ENCODE data around the gene TTPAL.
A peak's percentile ranks its signal among the peaks of the same experiment; 100 is the strongest.

Gene TTPAL, protein sequence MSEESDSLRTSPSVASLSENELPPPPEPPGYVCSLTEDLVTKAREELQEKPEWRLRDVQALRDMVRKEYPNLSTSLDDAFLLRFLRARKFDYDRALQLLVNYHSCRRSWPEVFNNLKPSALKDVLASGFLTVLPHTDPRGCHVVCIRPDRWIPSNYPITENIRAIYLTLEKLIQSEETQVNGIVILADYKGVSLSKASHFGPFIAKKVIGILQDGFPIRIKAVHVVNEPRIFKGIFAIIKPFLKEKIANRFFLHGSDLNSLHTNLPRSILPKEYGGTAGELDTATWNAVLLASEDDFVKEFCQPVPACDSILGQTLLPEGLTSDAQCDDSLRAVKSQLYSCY

DNA sequence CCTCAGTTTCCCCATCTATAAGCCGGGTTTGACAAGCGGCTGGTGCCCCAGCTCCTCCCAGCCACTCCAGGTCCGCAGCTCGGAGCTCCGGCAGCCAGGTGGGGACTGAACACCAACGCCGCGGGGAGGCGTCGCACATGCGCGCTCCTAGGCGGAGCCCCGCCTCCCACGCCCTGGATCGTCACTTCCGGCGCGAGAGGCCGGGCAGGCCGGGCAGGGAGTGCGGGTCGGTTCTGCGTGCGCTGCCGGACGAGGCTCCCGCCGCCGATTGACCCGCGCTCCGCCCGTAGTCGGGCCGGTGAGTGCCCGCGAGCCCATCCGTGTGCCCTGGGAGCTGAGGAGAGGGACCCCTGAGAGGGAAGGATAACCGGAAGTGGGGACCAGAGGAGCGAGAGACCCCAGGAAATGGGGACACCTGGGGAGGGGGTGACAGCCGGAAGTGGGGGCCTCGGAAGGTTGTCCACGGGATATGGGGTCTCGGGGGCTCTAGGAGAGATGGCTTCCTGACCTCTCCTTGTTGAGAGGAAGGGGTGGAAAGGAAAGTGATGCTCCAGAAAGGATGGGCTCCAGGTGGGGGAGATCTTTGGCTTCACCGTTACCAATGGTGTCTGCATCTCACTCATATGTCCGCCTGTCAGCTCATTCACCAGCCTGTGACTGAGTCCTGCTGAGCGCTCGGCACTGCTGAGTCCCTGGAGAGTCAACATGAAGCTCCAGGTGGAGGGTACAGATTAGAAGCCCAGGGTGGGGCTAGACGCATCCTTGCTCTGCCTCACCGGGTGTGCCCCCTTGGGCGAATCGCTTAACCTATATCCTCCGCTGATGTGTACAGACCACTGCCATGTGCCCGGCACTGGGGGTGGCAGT is at the start of gene TTPAL:
Gene TTPAL (plus strand): TSS at position 181 of the 867 bp plus-strand sequence. CDS start 4,126 bp downstream, outside the sequence.
- FAIRE-seq: no peak

DNA sequence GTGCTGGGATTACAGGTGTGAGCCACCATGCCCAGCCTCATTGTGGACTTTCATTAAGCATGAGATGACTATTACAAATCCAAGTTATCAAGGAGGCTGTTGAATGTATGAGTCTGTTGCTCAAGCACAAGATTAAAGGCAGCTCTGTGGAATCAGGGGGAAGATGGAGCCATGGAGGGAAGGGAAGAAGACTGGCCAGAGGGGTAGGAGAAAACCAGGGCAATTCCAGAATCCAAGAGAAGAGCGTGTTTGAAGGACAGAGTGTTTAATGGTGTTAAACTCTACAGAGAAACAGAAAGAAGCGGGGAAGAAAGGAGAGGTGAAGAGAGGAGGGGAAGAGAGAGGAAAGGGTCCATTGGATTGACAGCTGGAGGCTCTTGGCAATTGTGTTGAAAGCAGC is 49.8 kb upstream of the TTPAL start:
- no peak for FAIRE-seq

DNA sequence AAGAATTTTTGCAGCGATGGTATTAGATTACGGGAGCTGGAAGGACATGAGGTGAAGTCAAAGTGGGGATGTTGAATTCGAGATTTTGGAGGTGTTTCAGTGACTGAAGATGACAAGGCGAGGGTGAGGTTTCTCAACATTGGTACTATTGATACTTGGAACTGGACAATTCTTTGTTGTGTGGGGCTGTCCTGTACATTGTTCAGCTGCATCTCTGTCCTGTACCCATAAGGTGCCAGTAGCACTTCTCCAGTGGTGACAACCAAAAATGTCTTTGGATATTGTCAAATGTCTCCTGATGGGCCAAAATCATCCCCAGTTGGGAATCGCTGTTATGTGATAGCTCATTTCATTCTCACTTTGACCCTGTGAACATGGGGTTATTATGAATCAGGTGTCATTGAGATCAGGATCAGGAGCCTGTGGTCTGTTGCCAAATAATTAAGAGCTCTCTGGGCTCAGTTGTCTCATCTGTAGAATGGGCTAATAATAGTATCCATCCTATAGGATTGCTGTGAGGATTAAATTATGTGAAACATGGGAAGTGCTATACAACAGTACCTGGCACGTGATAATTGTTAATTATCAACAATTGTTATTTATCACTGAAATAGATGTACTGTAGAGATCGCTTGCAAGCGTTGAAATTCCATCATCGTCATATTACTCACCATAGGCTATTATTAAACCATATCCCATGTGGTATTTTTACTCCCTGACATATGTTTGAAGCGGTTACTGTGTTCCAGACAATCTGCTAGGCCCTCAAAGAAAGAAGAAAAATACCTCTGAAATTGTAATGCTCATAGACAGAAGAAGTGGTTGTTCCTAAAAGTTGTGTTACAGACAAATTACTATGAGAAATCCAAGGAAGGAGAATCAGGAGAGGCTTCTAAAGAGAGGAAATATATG is 48.5 kb upstream of the TTPAL start:
- FAIRE-seq: no peak

DNA sequence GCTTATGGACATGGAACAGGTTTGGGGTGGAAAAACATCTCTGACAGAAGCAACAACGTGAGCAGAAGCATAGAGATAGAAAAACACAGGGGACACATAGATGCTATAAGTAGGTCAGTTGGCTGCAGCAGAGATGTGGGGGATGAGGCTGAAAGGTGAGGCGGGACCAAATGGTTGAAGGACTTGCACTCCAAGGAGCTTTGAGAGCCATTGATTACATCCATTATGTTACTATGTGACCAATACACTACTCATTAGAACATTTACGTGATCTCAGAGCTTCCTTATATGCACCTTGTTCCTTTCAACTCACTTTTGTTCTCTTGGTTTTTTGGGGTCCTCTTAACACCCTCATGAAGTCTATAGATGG is 47.9 kb upstream of the TTPAL start:
- no peak for FAIRE-seq

DNA sequence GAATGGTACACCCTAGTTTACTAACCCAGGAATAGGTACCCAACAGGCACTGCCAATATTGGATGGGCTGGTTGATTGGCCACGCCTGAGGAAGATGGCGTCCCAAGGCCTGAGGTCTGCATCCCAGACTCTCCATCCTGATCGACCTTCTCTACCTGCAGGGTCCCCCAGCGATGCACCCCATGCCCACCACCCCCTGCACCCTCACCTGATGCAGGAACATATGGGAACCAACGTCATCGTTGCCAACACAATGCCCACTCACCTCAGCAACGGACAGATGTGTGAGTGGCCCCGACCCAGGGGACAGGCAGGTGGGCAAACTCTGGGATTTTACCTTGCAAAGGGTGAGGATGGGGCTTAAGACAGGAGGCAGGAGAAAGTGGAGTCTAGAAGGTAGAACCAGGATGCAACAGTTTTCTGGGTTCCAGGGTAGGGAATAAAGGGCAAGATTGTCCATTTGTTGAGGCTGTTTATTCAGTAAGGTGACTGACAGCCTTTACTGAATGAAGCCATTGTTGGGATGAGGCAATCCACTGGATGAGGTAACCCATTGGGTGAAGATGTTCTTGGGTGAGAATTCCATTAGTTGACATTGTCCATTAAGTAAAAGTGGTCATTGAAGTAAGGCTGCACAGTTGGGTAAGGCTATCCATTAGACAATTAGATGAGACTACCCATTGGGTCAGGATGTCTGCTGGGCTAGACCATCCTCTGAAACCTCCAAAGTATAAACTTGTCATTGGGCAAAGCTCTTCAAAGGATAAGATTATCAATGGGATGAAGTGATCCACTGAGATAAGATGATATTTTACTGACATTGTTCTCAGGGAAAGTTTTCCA is 47.3 kb upstream of the TTPAL start:
- no peak for FAIRE-seq

DNA sequence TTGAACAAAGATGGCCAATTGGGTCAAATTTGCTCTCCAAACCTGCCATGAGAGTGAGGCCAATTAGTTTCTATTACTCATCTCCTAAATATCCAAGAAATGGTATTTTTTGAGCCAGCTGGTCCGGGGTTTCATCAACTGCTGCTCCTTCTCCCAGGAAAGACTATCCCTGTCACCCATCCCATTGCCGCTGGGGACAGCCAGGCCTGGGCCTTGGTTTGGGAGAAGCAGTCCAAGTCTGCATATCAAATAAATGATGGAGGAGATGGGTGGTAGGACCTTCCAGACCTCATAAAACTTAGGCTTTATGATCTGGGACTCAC is 46.7 kb upstream of the TTPAL start:
- no peak for FAIRE-seq

DNA sequence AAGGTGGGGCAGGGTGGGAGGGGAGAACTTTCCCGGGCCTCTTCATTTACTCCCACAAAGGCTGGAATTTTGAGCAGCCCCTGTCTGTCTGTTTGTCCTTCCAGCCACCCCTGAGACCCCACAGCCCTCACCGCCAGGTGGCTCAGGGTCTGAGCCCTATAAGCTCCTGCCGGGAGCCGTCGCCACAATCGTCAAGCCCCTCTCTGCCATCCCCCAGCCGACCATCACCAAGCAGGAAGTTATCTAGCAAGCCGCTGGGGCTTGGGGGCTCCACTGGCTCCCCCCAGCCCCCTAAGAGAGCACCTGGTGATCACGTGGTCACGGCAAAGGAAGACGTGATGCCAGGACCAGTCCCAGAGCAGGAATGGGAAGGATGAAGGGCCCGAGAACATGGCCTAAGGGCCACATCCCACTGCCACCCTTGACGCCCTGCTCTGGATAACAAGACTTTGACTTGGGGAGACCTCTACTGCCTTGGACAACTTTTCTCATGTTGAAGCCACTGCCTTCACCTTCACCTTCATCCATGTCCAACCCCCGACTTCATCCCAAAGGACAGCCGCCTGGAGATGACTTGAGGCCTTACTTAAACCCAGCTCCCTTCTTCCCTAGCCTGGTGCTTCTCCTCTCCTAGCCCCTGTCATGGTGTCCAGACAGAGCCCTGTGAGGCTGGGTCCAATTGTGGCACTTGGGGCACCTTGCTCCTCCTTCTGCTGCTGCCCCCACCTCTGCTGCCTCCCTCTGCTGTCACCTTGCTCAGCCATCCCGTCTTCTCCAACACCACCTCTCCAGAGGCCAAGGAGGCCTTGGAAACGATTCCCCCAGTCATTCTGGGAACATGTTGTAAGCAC is 46.0 kb upstream of the TTPAL start:
- FAIRE-seq: no peak

DNA sequence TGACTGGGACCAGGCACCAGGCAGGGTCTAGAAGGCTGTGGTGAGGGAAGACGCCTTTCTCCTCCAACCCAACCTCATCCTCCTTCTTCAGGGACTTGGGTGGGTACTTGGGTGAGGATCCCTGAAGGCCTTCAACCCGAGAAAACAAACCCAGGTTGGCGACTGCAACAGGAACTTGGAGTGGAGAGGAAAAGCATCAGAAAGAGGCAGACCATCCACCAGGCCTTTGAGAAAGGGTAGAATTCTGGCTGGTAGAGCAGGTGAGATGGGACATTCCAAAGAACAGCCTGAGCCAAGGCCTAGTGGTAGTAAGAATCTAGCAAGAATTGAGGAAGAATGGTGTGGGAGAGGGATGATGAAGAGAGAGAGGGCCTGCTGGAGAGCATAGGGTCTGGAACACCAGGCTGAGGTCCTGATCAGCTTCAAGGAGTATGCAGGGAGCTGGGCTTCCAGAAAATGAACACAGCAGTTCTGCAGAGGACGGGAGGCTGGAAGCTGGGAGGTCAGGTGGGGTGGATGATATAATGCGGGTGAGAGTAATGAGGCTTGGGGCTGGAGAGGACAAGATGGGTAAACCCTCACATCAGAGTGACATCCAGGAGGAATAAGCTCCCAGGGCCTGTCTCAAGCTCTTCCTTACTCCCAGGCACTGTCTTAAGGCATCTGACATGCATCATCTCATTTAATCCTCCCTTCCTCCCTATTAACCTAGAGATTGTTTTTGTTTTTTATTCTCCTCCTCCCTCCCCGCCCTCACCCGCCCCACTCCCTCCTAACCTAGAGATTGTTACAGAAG is 45.2 kb upstream of the TTPAL start:
- FAIRE-seq: no peak

DNA sequence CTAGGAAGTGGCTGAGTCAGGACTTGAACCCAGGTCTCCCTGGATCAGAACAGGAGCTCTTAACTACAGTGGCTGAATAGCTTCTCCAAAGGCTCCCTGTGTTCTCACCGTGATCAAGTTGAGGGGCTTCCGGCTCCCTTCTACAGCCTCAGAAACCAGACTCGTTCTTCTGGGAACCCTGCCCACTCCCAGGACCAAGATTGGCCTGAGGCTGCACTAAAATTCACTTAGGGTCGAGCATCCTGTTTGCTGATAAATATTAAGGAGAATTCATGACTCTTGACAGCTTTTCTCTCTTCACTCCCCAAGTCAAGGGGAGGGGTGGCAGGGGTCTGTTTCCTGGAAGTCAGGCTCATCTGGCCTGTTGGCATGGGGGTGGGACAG is 44.6 kb upstream of the TTPAL start:
- no peak for FAIRE-seq

DNA sequence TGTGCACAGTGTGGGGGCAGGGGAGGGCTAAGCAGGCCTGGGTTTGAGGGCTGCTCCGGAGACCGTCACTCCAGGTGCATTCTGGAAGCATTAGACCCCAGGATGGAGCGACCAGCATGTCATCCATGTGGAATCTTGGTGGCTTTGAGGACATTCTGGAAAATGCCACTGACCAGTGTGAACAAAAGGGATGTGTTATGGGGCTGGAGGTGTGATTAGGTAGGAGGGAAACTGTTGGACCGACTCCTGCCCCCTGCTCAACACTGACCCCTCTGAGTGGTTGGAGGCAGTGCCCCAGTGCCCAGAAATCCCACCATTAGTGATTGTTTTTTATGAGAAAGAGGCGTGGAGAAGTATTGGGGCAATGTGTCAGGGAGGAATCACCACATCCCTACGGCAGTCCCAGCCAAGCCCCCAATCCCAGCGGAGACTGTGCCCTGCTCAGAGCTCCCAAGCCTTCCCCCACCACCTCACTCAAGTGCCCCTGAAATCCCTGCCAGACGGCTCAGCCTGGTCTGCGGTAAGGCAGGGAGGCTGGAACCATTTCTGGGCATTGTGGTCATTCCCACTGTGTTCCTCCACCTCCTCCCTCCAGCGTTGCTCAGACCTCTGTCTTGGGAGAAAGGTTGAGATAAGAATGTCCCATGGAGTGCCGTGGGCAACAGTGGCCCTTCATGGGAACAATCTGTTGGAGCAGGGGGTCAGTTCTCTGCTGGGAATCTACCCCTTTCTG is 44.0 kb upstream of the TTPAL start:
- no peak for FAIRE-seq

DNA sequence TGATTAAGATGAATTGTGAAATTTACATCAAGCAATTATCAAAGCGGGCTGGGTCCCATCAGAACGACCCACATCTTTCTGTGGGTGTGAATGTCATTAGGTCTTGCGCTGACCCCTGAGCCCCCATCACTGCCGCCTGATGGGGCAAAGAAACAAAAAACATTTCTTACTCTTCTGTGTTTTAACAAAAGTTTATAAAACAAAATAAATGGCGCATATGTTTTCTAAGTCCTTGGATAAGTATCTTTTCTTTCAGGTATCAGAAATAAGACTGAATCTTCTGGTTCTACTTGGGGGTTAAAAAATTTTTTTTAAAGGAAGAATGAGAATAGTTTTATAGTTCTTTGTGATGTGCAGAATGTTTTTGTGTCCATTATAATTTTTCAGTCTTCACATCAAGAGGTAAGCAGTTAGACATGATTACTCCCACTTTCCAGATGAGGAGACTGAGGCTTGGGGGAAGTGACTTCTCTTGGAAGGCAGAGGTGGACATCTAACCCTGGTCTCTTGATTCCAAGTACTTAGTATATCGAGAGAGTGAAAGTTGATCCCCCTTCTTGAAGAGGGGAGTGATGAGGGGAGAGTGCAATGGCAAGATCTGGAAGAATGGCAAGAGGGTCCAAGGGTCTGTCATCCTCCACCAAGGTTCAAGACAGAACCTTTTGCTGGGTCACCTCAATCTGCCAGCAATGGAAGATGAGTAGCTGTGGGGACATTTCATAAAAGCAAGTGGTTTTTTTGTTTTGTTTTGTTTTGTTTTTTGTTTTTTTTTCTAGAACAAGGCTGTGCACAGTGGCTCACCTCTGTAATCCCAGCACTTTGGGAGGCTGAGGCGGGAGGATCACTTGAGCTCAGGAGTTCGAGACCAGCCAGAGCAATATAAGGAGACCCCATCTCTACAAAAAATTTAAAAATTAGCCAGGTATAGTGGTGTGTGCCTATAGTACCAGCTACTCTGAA is 42.8 kb upstream of the TTPAL start:
- no peak for FAIRE-seq

DNA sequence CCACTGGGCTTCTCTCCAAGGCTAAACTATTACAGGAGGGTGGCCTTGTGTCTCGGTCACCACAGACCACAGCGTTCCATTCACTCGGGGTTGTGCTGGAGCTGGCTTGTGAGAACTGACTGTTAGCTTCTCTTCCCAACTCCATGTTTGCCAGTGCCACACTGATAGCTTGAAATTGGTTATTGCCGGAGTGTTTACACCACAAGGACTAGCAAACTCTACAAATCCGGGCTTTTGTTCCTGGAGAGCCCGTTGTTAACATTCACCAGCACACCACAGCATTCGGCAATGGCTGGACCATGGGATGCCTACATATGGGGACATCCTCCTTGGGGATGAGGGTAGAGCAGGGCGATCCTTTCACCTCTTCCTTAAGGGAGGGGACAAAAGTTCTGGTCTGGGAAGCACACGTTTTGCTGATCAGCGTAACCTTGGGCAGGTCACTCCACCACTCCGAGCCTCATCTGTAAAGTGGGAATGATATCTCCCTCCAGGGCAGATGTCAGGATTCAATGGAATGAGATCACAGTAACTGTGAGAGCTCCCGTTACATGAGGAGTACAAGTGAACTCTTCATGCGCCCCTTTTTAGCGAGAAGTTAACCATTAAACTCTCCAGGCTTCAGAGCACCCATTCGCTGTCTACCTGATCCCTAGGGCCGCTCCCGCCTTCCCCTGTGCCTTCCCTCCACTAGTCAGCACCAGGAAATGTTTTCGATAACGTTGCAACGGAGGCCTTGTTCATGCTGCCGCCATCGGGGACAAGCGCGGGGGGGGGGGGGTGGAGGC is 41.7 kb upstream of the TTPAL start:
- FAIRE-seq: no peak

DNA sequence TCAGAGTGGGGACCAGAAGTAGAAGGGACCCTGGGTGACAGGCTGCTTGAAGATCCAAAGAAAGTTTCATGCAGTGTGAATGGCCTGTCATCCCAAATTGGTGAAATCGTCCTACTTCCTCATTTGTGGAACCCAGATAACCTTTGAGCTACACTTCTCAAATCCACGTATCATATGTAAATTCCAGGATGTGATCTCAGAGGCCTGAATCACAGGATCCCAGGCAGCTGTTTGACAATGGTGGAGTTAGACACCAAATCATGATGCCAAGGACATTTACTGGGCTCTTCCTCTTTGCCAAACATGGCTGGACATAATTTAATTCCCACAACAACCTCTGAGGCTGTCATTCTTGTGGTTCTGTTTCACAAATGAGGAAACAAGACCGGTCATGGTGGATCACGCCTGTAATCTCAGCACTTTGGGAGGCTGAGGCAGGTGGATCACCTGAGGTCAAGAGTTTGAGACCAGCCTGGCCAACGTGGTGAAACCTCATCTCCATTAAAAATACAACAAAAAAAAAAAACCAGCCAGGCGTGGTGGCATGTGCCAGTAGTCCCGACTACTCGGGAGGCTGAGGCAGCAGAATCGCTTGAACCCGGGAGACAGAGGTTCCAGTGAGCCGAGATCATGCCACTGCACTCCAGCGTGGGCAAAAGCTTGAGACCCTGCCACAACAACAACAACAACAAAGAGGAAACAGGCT is 39.9 kb upstream of the TTPAL start:
- peak; percentile 31 for FAIRE-seq

DNA sequence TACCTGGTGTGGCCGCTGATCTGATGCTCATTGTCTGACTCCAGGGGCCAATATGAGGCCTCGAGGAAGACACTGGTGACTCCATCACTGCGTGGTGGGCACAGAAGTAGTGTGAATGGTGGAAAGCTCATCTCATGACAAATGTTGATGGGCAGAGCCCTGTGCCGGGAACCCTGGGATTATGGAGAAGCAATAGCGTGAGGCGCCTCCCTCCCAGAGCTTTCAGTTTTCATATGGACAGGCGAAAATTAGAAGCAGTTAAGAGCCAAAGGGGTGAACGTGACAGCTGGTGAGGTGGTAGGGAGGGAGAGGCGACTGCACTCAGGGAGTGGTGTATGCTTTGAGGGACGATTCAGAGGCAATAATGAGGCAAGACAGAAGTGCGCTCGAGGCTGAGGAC is 39.3 kb upstream of the TTPAL start:
- no peak for FAIRE-seq

DNA sequence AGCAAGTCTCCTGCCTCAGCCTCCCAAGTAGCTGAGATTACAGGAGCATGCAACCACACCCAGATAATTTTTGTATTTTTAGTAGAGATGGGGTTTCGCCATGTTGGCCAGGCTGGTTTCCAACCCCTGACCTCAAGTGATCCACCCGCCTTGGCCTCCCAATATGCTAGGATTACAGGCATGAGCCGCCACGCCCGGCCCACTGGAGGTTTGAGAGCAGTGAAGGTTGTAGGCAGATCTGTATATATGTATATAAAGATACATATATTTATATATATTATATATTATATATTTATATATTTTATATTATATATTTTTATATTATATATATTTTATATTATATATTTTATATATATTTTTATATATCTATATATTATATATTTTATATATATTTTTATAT is 38.2 kb upstream of the TTPAL start:
- no peak for FAIRE-seq

DNA sequence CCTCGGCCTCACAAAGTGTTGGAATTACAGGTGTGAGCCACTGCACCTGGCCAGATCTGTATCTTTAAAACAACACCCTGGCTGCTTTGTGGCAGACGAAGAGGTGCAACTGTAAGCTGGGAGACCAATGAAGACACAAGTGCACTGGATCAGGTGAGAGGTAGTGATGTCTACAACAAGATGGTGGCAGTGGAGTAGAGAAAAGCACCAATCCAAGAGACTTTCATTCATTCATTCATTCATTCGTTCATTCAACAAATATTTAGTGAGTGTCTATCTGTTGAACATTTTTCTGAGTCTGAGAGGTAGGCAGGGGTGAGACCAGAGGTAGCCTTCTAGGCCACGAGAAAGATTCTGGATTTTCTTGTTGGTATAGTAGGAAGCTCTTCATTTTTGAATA is 36.9 kb upstream of the TTPAL start:
- no peak for FAIRE-seq

DNA sequence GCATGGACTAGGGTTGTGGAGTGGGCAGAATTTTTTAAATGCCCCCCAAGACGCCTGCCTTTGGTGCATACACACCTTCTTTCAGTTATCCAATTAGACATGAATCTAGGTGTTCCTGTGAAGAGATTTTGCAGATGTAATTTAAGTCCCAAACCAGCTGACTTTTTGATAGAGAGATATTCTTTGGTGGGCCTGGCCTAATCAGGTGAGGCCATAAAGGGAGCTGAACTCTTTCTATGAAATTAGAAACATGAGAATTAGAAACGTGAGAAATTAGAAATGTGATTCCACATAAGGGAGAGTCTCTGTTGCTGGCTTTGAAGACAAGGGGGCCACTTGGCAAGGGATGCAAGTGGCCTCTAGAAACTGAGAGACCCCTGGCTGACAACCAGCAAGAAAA is 36.4 kb upstream of the TTPAL start:
- FAIRE-seq: no peak

Measured in colon (tissue), 2 donors.